ENCODE measurements around the gene GREM2.

Gene GREM2

DNA sequence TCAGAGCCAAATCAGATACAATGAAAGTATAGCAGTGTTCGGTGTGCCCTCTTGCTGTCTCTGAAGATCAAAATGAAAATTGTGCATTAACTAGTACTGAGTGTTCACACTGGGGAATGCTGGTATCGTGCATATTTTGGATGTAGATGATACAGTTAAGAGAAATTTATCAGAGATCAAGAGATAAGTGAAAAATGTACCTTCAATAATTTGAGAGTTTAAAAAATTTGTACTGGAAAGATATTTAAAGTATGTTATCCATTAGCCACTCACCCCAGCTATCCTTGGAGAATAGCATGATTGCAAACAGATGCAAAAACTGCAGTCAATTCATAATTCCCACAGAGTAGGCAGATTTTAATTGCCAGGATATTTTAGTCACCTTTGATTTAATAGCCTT is 56.4 kb downstream of the GREM2 start:
- no peak for DNase-seq

GRCh38 chr1:240553351-240553750 is 58.6 kb downstream of the GREM2 start:
- DNase-seq: no peak

- no peak for DNase-seq
Observed at GRCh38 chr1:240539769-240540414, 72.1 kb downstream of the GREM2 start.

DNA sequence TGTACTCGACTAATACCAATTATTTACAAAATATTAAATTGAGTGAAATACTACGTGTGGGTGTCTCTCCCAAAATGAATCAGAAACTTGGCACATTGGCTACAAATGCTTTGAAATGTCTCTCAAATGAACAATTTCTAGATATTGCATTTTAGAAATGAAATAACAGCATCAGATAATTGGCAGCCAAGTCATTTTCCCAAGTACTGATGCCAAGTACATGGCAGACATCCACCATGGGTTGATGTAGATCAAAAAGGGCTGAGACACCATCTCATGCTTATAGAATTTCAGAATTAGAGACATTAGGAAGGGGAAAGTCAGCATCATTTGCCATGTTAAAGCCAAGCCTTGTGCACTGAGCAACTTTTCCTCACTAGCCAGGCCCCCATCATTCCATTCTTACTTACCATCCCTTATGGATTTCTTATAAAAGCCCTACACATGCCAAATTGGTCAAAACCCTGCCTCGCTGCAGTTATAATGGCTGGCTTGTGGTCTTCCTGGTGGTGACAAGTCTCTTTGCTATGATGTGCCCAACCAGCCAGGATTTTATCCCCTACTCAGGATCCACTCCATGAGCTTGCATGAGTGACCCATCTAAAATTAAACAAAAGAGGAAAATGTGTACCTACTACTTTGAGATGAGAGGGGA is 73.1 kb downstream of the GREM2 start:
- no peak for DNase-seq

DNA sequence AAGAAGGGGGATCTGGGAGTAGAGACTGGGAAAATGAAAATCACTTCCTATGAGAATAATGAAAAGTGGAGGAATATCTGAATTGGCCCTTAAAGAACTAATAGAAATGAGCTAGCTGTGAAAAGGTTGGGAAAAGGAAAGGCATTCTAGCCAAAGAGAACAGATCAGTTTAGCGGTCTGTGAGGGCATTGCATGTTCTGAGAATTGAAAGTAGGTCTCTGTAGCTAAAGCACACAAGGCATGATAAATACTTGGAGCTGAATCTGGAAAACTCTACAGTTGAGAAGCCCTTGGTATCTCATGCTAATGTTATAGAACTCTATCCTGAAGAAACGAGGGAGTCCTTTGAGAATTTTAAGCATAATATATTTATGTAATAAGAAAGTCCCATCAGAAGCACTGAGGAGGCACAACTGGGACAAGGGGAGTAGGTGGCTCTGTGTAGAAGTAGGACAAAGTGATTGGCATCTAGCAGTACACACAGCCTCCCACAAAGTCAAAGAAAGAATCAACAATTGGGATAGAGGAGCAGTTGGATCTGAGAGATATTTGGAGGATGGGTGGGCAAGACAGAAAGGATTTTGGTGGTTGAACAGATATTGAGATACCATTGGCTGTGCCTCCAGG is 78.7 kb downstream of the GREM2 start:
- no peak for DNase-seq

GRCh38 chr1:240528591-240528990 is 83.4 kb downstream of the GREM2 start:
- no peak for DNase-seq

DNA sequence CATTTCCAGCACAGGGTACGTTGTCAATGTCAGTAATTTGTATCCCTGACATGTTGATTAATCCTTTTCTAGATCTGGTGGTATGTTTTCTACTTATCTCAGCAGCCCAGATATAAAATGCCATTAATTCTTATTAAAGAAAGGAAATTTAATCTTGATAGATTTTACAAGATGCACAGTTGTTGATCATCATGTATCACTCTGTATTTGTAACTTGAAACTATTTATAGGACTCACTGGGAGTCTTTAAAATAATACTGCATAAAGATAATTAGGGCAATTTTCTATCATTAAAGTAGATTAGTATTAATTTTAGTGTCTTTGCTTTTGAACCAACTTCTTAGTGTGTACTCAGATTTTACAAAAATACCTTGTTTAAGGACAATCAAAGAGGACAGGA is 84.9 kb downstream of the GREM2 start:
- DNase-seq: no peak

- DNase-seq: no peak
Observed at GRCh38 chr1:240526312-240526711, 85.6 kb downstream of the GREM2 start.

DNA sequence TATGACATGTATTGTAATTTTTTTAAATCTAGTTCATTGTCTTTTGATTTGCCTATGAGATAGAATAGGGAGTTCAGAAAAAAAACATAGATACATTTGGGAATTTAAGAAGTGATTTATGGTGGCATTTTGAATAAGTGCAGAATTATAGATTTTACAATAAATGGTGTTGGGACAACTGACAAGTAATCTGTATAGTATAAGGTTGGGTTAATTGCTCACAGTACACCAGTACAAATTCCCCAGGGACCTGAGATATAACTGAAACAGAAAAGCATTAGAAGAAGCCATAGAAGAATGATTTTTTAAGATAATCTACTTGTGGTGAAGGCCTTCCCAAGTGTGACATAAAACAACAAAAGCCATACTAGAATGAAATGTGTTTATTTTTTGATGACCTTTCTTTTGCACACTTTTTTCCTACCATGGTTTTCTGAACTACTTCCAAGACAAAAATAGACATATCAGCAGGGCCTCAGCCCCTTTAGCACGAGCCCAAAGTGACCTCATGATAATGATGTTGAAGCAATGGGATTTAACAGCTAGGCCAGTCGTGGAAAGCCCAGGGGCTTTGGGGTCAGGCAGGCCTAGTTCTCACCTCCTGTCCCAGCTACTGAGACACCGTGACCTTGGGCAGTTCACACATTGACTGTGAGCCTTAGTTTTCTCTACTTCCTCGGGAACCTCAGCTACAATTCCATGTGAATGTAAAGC is 87.4 kb downstream of the GREM2 start:
- DNase-seq: no peak

GRCh38 chr1:240522122-240522822 is 89.7 kb downstream of the GREM2 start:
- DNase-seq: no peak

DNA sequence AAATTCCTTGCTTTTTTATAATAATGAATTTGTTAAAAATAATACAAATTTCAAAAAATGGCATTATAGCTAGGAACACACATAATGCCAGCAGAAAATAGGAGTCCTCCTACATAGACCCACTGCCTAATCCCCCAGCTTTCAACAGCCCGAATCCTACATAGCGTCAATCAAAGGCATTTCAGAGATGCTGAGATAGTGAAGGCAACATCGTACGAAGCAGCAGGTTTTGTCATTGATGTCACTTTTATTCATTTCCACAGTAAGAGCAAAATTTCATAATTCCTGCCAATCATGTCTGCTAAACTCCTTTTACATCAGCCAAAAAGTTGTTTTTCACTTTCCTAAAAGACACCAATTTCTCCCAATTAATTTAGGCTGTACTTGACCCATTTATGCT is 94.1 kb downstream of the GREM2 start:
- no peak for DNase-seq

GRCh38 chr1:240516069-240516468 is 95.9 kb downstream of the GREM2 start:
- DNase-seq: no peak

GRCh38 chr1:240515505-240515904 is 96.5 kb downstream of the GREM2 start:
- no peak for DNase-seq

- no peak for DNase-seq
Observed at GRCh38 chr1:240511789-240512188, 100.2 kb downstream of the GREM2 start.

DNA sequence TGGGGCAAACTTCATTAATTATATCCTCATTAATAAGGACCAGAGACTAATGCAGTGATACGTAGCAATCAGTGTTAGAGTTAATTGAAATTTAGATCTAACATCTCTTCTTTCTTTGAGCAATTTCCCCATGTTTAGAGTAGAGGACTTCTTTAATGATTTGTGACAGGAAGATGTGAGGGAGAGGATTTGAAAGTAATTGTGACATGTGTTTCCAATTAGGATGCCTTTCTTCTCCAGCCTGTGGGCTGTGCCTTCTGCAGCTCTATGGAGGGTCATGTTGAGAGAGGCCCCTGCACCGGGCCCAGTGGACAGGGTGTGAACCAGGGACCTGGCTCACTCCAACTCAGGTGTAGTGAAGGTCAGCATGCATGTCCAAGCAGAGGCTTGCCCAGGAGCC is 103.0 kb downstream of the GREM2 start:
- no peak for DNase-seq

- DNase-seq: no peak
Observed at GRCh38 chr1:240508201-240508600, 103.8 kb downstream of the GREM2 start.

GRCh38 chr1:240506176-240506575 is 105.8 kb downstream of the GREM2 start:
- no peak for DNase-seq

DNA sequence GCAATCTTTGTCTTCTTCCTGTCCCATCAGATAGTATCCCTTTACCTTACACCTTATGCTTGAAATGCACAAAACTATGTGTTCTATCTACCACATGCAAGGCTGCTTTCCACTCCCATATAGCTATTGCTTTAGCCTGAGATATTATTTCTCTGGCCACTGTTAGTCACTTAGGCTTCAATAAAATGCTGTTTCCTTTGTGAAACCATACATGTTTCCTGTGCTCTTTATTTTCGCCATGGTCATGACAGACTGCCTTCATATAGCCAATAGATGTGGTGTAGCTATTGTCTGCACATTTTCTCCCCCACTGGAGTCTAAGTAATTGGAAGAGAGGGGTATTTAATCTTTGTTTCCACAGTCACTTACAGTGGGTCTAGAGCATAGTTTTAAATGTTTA is 108.4 kb downstream of the GREM2 start:
- DNase-seq: no peak

GRCh38 chr1:240503036-240503435 is 108.9 kb downstream of the GREM2 start:
- DNase-seq: no peak

GRCh38 chr1:240501115-240501514 is 110.8 kb downstream of the GREM2 start:
- no peak for DNase-seq

DNA sequence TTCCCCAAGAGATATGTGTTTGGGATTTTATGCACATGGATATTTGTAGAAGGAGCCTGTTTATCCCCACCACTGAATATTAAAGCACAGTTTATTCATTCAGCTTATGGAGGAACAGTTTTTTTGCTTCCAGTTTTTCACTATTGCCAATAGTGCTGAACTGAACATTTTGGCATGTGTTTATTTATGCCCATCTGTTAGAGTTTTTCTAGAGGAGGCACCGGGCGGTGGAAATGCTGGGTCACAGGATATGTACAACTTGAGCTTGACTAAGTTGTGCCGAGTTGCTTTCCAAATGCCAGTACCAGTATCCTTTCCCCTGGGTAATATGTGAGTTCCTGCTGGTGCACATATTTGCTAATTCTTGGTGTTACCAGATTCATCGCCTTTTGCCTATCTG is 111.3 kb downstream of the GREM2 start:
- DNase-seq: no peak

DNA sequence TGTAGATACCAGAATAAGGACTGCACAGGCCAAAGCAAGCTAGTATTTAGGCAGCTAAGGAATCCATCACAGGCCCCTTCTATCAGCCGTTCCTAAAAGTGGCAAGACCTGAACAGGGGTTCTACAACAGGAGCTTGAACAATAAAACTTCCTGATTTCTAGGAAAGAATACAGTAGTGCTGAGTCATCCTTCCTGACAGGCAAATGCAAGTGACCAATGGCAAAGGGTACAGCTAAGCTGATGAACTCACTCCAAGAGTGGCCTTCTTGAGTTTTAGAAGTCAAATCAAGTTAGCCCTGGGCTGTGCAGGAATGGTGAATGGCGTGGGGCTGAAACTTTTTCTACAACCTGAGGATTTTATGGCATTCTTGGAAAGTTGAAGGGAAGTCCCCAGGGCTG is 112.9 kb downstream of the GREM2 start:
- DNase-seq: no peak

- no peak for DNase-seq
Observed at GRCh38 chr1:240498335-240498734, 113.6 kb downstream of the GREM2 start.
